ENCODE data around the gene CITED1. TPM values are rescaled to one million over a fixed set of nuclear protein-coding genes. Genes with fewer than 3 reads are reported as not detected.
"Not testable (repeated sequence)": the region's sequence is repeated elsewhere in the genome, so short reads cannot be mapped to it uniquely, and the experiment has no call there.

CITED1 gene
- total RNA-seq, 1 donor from 2014 or later = 0.77 TPM

DNA sequence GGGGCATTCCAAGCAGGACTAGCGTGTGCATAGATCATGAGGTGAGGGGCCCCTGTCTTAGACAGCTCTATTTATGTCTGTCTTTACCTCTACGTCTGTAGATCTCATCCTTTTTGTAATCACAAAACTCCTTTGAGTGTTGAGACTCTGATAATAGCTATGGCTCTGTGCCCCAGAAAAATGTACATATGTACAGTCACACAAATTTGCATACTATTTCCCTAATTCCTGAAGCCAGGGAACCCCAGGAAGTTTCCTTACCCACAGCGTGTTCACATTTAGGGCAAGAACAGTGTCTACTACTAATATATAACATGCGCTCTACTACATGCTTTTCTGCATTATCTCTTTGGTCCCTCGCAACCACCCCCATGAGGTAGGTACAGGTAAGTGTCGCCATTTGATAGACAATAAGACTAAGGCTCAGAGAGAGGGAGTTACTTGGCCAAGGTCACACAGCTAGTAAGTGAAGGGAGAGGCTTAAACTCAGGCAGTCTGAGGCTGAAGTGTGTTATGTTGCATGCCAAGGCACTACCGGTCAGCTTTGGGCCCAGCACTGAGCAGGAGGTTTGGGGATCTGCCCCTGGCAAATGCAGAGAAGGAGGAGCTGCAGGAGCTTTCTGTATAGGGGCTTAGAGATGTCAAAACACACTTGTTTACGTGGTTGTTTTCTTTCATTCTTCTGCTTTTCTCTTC is 21.0 kb upstream of the CITED1 start:
- H3K4me3 Mint-ChIP-seq (ENCODE audit: unreplicated experiment) = no peak overlapping the region
- H3K4me1 Mint-ChIP-seq (ENCODE audit: low read depth) = no peaks in the 10 kb centered on the region
- no peaks in the 10 kb centered on the region for H3K27me3 Mint-ChIP-seq (ENCODE audit: low read depth)

DNA sequence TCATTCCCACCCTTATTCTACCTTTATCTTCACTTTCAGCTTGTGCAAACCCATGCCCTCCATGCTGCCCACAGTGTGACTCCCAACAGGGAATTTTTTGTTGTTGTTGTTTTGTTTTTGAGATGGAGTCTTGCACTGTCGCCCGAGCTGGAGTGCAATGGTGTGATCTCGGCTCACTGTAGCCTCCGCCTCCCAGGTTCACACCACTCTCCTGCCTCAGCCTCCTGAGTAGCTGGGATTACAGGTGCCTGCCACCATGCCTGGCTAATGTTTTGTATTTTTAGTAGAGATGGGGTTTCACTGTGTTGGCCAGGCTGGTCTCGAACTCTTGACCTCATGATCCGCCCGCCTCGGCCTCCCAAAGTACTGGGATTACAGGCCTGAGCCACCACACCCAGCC is 13.9 kb upstream of the CITED1 start:
- not testable (repeated sequence) for H3K36me3 Mint-ChIP-seq (ENCODE audit: low read depth); H3K27ac Mint-ChIP-seq (ENCODE audit: unreplicated experiment); DNase-seq (ENCODE audit: low spot score); H3K4me3 Mint-ChIP-seq (ENCODE audit: unreplicated experiment); H3K4me1 Mint-ChIP-seq (ENCODE audit: low read depth); H3K27me3 Mint-ChIP-seq (ENCODE audit: low read depth); H3K9me3 Mint-ChIP-seq (ENCODE audit: low read depth)

More for the DNA sequence above, 21.0 kb upstream of the CITED1 start:
- TF ChIP-seq, protein P1, sequence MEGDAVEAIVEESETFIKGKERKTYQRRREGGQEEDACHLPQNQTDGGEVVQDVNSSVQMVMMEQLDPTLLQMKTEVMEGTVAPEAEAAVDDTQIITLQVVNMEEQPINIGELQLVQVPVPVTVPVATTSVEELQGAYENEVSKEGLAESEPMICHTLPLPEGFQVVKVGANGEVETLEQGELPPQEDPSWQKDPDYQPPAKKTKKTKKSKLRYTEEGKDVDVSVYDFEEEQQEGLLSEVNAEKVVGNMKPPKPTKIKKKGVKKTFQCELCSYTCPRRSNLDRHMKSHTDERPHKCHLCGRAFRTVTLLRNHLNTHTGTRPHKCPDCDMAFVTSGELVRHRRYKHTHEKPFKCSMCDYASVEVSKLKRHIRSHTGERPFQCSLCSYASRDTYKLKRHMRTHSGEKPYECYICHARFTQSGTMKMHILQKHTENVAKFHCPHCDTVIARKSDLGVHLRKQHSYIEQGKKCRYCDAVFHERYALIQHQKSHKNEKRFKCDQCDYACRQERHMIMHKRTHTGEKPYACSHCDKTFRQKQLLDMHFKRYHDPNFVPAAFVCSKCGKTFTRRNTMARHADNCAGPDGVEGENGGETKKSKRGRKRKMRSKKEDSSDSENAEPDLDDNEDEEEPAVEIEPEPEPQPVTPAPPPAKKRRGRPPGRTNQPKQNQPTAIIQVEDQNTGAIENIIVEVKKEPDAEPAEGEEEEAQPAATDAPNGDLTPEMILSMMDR (IDR thresholded peaks at IDR 0.05) = no peak
- H3K9me3 Mint-ChIP-seq (ENCODE audit: low read depth) = peaks cover 9% of the 10 kb centered on the region
- peaks cover 6% of the 10 kb centered on the region for H3K36me3 Mint-ChIP-seq (ENCODE audit: low read depth)
- no peak overlapping the region for H3K27ac Mint-ChIP-seq (ENCODE audit: unreplicated experiment)
- DNase-seq (ENCODE audit: low spot score) = no peak

DNA sequence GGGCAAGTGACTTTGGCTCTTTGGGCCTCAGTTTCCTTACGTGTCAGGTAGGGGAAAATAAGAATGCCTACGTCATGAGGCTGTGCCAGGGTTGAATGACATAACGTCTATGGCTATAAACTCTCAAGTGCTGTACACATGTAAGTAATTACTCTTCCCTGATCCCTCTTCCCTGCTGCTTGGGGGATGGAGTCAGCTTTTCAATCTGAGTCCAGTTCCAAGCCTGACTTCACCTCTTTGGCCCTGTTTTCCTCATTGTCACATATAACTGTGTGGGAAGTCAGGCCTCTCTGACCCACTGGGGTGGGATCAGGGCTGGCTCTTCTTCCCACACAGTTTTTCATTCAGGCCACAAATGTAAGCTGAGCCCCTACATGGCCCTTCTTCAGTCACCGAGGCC is 11.4 kb upstream of the CITED1 start:
- Mint-ChIP-seq H3K27me3 (ENCODE audit: low read depth) (no peaks in the 10 kb centered on the region), H3K4me1 (ENCODE audit: low read depth) (no peaks in the 10 kb centered on the region), H3K4me3 (ENCODE audit: unreplicated experiment) (no peak overlapping the region), H3K27ac (ENCODE audit: unreplicated experiment) (no peak overlapping the region), H3K36me3 (ENCODE audit: low read depth) (no peaks in the 10 kb centered on the region), H3K9me3 (ENCODE audit: low read depth) (no peaks in the 10 kb centered on the region)
- TF ChIP-seq, protein P1 (IDR thresholded peaks at IDR 0.05) = no peak
- DNase-seq (ENCODE audit: low spot score) = no peak

DNA sequence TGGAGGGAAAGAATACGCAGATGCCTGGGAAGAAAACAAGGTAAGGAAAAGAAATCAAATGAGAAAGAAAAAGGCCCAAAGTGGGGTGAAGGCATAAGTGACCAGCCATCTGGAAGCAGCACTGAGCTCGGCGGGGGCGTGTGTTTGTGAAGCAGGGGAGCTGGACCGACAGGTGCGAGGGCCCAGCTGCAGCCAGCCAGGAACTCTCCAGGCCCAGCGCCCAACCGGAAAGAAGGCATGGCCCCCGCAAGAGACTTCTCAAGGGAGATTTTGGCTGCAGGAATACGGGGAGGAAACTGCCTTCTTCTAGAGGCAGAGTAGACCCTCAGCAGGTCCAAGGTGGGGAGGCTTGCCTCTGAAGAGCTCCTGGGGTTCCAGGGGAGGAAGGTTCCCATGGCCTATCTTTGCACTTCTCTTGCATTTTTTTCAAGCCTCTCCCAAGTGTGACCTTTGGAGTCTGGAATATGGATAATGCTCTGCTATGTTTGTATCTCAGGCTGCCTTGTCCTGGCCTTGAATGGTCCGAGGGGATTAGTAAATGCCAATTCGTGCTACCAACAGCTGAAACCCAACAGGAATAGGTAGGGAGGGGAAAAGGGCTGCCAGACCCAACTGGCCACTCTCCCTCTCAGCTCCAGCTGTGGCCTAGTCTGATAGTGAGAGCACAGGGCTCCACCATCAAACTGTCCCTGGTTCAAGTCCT is 10.8 kb upstream of the CITED1 start:
- DNase-seq (ENCODE audit: low spot score) = no peak
- Mint-ChIP-seq H3K9me3 (ENCODE audit: low read depth) (no peaks in the 10 kb centered on the region), H3K27ac (ENCODE audit: unreplicated experiment) (no peak overlapping the region), H3K27me3 (ENCODE audit: low read depth) (no peaks in the 10 kb centered on the region), H3K4me1 (ENCODE audit: low read depth) (no peaks in the 10 kb centered on the region), H3K4me3 (ENCODE audit: unreplicated experiment) (no peak overlapping the region), H3K36me3 (ENCODE audit: low read depth) (no peaks in the 10 kb centered on the region)
- TF ChIP-seq, protein P1 (IDR thresholded peaks at IDR 0.05) = no peak

DNA sequence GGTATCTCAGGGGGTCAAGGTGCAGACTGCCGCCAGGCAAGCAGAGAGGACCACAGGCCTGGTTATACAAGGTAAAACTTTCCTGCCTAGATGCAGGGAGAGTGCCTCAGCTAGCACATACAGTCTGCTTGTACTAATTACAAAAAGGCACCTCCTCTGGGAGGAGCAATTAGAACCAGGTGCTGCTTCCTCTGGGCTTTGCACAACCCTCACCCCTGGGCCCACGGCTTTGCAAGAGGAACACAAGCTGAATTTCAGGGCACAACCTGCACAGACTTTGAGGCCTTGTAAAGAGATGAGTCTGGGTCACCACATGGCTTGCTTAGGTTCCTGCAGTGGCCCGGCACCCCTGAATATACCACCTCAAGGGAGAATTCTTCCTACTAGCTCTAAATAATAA is 9.2 kb upstream of the CITED1 start:
- Mint-ChIP-seq H3K27ac (ENCODE audit: unreplicated experiment) (no peak overlapping the region), H3K4me3 (ENCODE audit: unreplicated experiment) (no peak overlapping the region), H3K9me3 (ENCODE audit: low read depth) (no peaks in the 10 kb centered on the region), H3K4me1 (ENCODE audit: low read depth) (no peaks in the 10 kb centered on the region), H3K27me3 (ENCODE audit: low read depth) (peaks cover under 1% of the 10 kb centered on the region), H3K36me3 (ENCODE audit: low read depth) (no peaks in the 10 kb centered on the region)
- TF ChIP-seq, protein P1 (IDR thresholded peaks at IDR 0.05) = no peak
- no peak for DNase-seq (ENCODE audit: low spot score)

All from chondrocyte (in vitro differentiated cells).